ENCODE data around the gene SLC9B1.
"Not testable (repeated sequence)": the region's sequence is repeated elsewhere in the genome, so short reads cannot be mapped to it uniquely, and the experiment has no call there.

Gene SLC9B1

GRCh38 chr4:102877477-102878106 lies 141.9 kb downstream of the SLC9B1 start:
- DNase-seq, result not testable (repeated sequence)

DNA sequence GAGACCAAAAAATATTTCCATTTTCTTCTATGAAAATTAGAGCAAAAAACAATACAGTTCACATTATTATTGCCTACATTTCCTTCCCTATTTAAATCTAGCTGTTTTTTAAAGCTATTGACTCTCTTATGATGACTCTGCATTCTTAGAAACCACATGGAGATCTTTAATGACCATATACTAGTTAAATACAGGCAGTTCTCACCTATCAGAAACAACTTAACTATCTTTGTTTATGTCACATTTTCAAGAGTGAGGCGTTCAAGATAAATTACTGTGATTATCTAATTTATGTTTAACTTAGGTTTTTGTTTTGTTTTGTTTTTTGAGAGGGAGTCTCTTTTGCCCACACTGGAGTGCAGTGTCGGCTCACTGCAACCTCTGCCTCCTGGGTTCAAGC lies 147.7 kb downstream of the SLC9B1 start:
- no peak for DNase-seq

DNA sequence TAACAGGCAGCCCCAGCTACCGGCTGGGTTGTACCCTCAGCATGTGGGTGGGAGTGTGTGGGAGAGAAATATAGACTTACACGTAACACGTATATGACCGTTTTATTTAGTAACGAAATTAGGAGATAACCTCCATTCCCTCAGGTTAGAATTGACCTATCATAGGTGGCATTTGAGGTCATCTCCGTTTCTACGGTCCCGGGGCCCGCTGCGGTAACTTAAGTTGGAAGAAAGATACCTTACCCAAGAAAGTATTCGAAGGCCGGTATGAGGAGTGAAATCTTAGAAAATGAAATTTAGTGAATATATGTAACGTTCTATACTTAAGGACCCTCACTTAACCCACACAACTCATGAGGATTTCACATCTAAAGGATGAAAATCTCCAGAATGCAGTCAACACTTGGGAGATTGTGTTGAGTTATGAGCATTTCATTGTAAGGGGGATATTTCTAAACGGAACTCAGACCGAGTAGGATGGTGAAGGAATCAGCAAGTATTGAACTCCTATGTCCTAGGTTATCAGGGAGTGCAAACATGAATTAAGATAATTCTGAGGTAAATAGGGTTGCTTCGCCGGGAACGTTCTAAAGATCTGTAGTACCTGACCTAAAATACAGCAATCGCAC lies 149.8 kb downstream of the SLC9B1 start:
- peak; percentile 67 for DNase-seq

GRCh38 chr4:102868781-102869568 lies 150.5 kb downstream of the SLC9B1 start, which contains the start of gene CISD2:
TSS of gene CISD2 (plus strand) at chr4:102868992. CDS start at chr4:102869085, 93 bp downstream.
- peak; percentile 91 for DNase-seq

- DNase-seq, result peak; percentile 18
Observed at GRCh38 chr4:102868153-102868780, 151.2 kb downstream of the SLC9B1 start.

DNA sequence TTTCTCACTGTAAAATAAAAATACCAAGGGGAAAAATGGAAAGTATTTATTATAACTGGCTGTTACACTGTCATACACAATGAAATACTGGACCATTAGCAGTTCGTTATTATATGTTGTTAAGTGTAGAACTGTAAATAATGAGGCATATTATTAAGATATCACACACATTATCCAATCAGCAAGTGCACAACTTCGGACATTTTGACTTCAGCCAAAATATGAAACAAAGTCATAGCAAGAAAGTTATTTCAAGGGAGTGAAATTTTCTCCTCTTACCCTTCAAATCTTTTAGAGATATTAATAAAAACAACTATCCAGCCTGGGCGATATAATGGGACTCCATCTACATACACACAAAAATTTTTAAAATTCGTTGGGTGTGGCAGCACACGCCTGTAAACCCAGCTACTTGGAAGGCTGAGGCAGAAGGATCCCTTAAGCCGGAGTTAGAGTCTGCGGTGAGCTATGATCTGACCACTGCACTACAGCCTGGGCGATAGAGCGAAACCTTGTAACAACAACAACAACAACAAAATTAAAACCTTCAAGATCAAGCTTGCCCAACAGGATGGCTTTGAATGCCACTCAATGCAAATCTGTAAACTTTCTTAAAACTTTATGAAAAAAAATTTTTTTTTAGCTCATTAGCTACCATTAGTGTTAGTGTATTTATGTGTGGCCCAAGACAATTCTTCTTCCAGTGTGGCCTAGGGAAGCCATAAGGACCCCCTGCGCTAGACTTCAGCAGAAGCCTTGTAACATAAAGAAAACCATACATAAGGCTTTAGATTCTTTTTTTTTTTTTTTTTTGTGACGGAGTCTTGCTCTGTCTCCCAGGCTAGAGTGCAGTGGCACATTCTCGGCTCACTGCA lies 152.0 kb downstream of the SLC9B1 start:
- no peak for DNase-seq

- not testable (repeated sequence) for DNase-seq
Observed at GRCh38 chr4:102865327-102865726, 154.2 kb downstream of the SLC9B1 start.

DNA sequence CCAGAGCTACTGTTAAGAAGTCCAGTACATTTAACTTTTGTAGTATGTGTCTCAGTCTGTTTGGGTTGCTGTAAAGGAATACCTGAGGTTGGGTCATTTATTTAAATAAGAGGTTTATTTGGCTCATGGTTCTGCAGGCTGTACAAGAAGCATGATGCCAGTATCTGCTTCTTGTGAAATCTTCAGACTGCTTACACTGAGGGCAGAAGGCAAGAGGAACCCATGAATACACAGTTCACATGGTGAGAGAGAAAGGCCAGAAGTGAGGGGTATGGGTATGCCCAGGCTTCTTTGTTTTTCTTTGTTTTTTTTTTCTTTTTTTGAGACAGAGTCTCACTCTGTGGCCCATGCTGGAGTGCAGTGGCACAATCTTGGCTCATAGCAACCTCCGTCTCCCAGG lies 156.8 kb downstream of the SLC9B1 start:
- DNase-seq, result no peak

GRCh38 chr4:102862016-102862415 lies 157.5 kb downstream of the SLC9B1 start:
- DNase-seq, result no peak

DNA sequence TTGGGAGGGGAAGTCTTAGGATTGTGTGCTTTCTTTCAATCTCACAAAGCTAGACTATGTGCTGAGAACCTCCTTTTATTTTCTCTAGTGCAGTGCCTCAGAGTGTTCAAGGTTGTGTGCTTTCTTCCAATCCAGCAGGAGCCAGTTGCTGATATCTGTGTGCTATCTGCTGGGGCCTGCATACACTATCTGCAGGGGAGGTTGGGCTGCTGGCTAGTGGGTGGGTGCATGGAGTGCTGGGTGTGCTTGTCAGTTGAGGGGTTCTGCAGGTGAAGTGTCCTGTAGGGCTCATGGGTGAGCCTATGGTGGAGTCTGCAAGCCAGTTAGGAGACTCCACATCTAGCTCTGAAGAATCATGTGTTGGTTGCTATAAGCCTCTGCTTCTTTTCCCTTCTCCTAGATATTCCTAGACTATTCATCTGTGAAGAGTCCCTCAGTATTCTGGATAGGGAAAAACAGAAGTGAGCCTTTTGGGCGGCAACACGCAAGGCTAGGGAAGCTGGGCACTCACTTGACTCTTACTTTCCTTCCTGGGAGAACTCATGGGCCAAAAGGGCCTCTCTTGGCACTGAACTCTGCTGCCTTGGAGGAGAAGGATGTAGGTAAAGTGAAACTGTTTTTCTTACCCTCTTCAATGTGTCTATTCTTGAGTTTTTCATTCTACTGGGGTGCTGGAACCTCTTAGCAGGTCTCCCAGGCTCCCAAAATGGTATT lies 158.7 kb downstream of the SLC9B1 start:
- DNase-seq, result no peak

- no peak for DNase-seq
Observed at GRCh38 chr4:102858828-102859464, 160.6 kb downstream of the SLC9B1 start.
